Left lung (tissue), 10 donors: Measurements from ENCODE around the gene METTL5. TPM values are rescaled to one million over a fixed set of nuclear protein-coding genes. Genes with fewer than 3 reads are reported as not detected.

Experiments used
- ATAC-seq: fragments of 200-7000 bp; cut with Tn5 transposase; one replicate; pipeline ENCODE4 v1.9.1; 2020; ENCODE audit warnings: moderate library complexity
- DNase-seq, 4 donors: peaks; one replicate each; pipeline ENCODE4 v3.0.0-alpha.2; 2013 to 2020
- H3K27ac ChIP-seq, 2 donors: fragments of 200-600 bp; sonication (generic) in 1 of 2; one replicate each; pipeline versions ENCODE4 v1.5.0 to v1.8.0; 2020 to 2021
- H3K27me3 ChIP-seq, 2 donors: fragments of 200-600 bp; sonication (generic) in 1 of 2; one replicate each; pipeline versions ENCODE4 v1.5.0 to v1.8.0; 2020 to 2021
- H3K36me3 ChIP-seq, 2 donors: fragments of 200-600 bp; sonication (generic) in 1 of 2; one replicate each; pipeline versions ENCODE4 v1.5.0 to v1.8.0; 2020 to 2021
- H3K4me1 ChIP-seq, 2 donors: fragments of 200-600 bp; one replicate each; pipeline ENCODE4 v1.8.0; 2021
- H3K4me3 ChIP-seq, 2 donors: fragments of 200-600 bp; sonication (generic) in 1 of 2; one replicate each; pipeline versions ENCODE4 v1.5.0 to v1.8.0; 2020 to 2021; ENCODE audit warnings: mild to moderate bottlenecking in 1 of 2
- H3K9me3 ChIP-seq, 2 donors: fragments of 200-600 bp; sonication (generic) in 1 of 2; one replicate each; pipeline versions ENCODE4 v1.5.0 to v1.8.0; 2020 to 2021
- CTCF ChIP-seq, 2 donors: fragments of 200-600 bp; sonication (generic) in 1 of 2; IDR thresholded peaks; one replicate each; pipeline versions ENCODE4 v1.5.0 to v1.8.0; 2021; ENCODE audit warnings: antibody characterized with exemption in 2 of 2
- intact Hi-C, 2 donors: fragments of 100-400 bp; cut with DNase I; formaldehyde crosslinking; loops; one replicate each; pipeline versions ENCODE4 v1.11.2 to v1.14.2; 2022
- polyA plus RNA-seq, 6 donors: library from polyadenylated mRNA; unstranded; fragments of 120-200 nt; gene quantifications; one replicate each; pipeline ENCODE4 v1.2.1, GENCODE V29; 2013; ENCODE audit not compliant: insufficient read length in 6 of 6
- total RNA-seq, 2 donors: library from RNA; stranded (reverse); fragmentation: NEBNext Ultra II Directional; extraction: Animal tissue kit (Norgen Biotek cat#: 25700); gene quantifications; one replicate each; pipeline ENCODE4 v1.2.1, GENCODE V29; 2021
- donor health status: DM: no; HTN: yes; CAD: no.
- donor health status: DM: no; HTN: no; CAD: no.

The METTL5 gene
- total and polyA plus RNA-seq, 8 donors = 33.8 to 49.7 (median 42.6) TPM

- ATAC-seq (peak; percentile 91), DNase-seq (peak in 3 of 4 donors; percentile 34 to 73 (median 62))
- intact Hi-C loops = no loop called here
- no peaks in the 10 kb centered on the region for H3K9me3 ChIP-seq
- H3K36me3 ChIP-seq = no peaks in the 10 kb centered on the region
- H3K4me3 ChIP-seq = no peak overlapping the region
- TF ChIP-seq CTCF (IDR thresholded peaks at IDR 0.05) = peak; percentile 54 to 56
- peaks cover 0 to 16% of the 10 kb centered on the region in 2 donors for H3K4me1 ChIP-seq
- H3K27ac ChIP-seq = no peak overlapping the region
- H3K27me3 ChIP-seq = peaks cover 17 to 23% of the 10 kb centered on the region in 2 donors
These were observed 57.3 kb downstream of the METTL5 start for GRCh38 chr2:169767243-169767888.

- Histone ChIP-seq H3K9me3 (no peaks in the 10 kb centered on the region), H3K4me3 (no peak overlapping the region), H3K4me1 (peaks cover 0 to 16% of the 10 kb centered on the region in 2 donors), H3K36me3 (no peaks in the 10 kb centered on the region), H3K27ac (no peak overlapping the region), H3K27me3 (peaks cover 17 to 23% of the 10 kb centered on the region in 2 donors)
- intact Hi-C loops = no loop called here
- no peak for DNase-seq
- ATAC-seq = no peak
- TF ChIP-seq CTCF (IDR thresholded peaks at IDR 0.05) = no peak
These were observed 59.2 kb downstream of the METTL5 start for GRCh38 chr2:169765523-169765922.

- ATAC-seq (no peak), DNase-seq (no peak)
- Histone ChIP-seq H3K27me3 (no peaks in the 10 kb centered on the region), H3K4me1 (no peaks in the 10 kb centered on the region), H3K27ac (no peak overlapping the region), H3K9me3 (no peaks in the 10 kb centered on the region), H3K4me3 (no peak overlapping the region), H3K36me3 (no peaks in the 10 kb centered on the region)
- no peak for TF ChIP-seq CTCF (IDR thresholded peaks at IDR 0.05)
- intact Hi-C loops = no loop called here
These were observed 62.8 kb downstream of the METTL5 start for GRCh38 chr2:169761970-169762292.

Other genes starting within 250 kb of the METTL5 start
- 10 to 100 TPM; 40.8 to 45.4 TPM for gene PPIG, start 240.6 kb downstream of the METTL5 start, total RNA-seq
- 100 to 1,000 TPM in 2 of 6 donors, 10 to 100 TPM in 4; 83.3 to 102 (median 90.9) TPM for gene PPIG, start 240.6 kb downstream of the METTL5 start, polyA plus RNA-seq
- gene CFAP210, start 130.5 kb downstream of the METTL5 start, total RNA-seq = under 1 TPM in 1 of 2 donors, not detected in 1; 0.68 TPM
- 1 to 10 TPM; 1.1 to 4.0 (median 2.5) TPM for gene CFAP210, start 130.5 kb downstream of the METTL5 start, polyA plus RNA-seq
- gene PHOSPHO2, start 130.4 kb downstream of the METTL5 start, total RNA-seq = 1 to 10 TPM; 5.4 to 6.6 TPM
- 10 to 100 TPM; 12.3 to 17.9 (median 15.8) TPM for gene PHOSPHO2, start 130.4 kb downstream of the METTL5 start, polyA plus RNA-seq
- 1 to 10 TPM; 9.4 to 9.5 TPM for gene KLHL23, start 91.1 kb downstream of the METTL5 start, total RNA-seq
- gene KLHL23, start 91.1 kb downstream of the METTL5 start, polyA plus RNA-seq = 10 to 100 TPM; 34.3 to 46.2 (median 41.6) TPM
- 10 to 100 TPM; 61.9 to 82.4 TPM for gene SSB, start 26.0 kb downstream of the METTL5 start, total RNA-seq
- gene SSB, start 26.0 kb downstream of the METTL5 start, polyA plus RNA-seq = 100 to 1,000 TPM; 140 to 176 (median 157) TPM
- gene UBR3, start 2.5 kb upstream of the METTL5 start, total RNA-seq = 10 to 100 TPM; 33.2 to 45.7 TPM
- 10 to 100 TPM; 37.4 to 48.0 (median 40.7) TPM for gene UBR3, start 2.5 kb upstream of the METTL5 start, polyA plus RNA-seq